ENCODE measurements around the gene MFSD6L.
A peak's percentile ranks its signal among the peaks of the same experiment; 100 is the strongest.

The MFSD6L gene, protein sequence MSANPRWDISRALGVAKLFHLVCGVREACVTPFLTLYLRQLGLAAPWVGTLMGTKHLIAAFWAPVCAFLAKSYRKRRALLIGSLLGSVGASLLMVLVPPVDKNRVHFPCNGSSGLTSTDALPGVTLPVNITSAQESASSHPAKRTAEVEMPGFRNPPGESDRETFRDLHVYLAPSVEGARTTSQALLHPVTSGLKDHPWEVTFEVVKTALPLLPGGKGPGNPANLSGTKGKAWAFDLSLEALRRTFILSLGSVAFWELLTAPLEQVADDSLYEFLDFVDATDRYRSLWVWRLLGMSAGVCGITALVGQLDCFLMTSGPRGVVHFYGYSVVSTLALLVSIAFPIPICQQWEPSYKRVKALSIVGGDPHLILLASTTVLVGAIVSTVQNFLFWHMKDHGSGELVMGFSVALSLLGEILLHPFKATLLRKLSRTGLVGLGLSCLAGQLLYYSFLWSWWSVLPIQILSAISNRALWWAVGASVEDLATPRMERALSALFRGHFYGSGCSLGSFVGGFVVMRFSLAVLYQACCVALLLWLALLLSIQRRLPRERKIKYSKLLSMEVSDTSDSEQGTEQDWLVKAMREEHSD

DNA sequence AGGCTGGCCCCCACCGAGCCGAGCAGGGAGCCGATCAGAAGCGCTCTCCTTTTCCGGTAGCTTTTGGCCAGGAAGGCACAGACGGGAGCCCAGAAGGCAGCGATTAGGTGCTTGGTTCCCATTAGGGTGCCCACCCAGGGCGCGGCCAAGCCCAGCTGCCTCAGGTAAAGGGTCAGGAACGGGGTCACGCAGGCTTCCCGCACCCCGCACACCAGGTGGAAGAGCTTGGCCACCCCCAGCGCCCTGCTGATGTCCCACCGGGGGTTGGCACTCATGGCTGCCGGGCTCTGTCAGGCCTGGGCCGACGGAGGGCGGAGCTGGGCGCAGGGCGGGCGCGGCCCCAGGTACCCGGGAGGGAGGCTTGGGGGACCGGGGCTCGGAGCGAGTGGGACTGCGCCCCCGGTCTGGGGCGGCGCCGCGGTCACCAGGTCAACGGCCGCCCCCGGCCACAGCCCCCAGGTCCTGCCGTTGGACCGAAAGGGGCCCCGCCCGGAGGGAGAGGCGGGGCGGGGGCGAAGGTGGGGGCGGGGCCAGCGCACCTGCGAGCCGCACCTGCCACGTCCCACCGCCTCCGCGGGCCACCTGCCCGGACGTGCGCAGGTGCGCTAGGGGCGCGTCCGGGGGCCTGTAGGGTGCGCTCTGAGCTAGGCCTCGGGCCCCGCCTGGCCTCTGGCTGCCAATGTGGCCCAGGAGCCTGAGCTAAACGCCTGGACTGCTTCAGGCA is at the start of gene MFSD6L:
TSS of gene MFSD6L (minus strand) at position 520 of the 724 bp plus-strand sequence. CDS start at position 275, 245 bp downstream.
- peaks cover 22 to 23% of the 10 kb centered on the region in 2 experiments for H3K4me1 ChIP-seq (ENCODE audit: control insufficient read depth in 1 of 2, insufficient read depth in 1 of 2, low read depth in 1 of 2, low read length in 1 of 2)
- H3K27me3 ChIP-seq, result peaks cover 5% of the 10 kb centered on the region
- no peak within 1 kb of the TSS for H3K27ac ChIP-seq
- H3K9me3 ChIP-seq, result no peaks in the 10 kb centered on the region
- peaks cover 58% of the 10 kb centered on the region for H3K36me3 ChIP-seq
- no peak for TF ChIP-seq CTCF (IDR thresholded peaks at IDR 0.05)
- no peak within 1 kb of the TSS for H3K4me3 ChIP-seq (ENCODE audit: low read depth in 1 of 2, low read length in 1 of 2)

DNA sequence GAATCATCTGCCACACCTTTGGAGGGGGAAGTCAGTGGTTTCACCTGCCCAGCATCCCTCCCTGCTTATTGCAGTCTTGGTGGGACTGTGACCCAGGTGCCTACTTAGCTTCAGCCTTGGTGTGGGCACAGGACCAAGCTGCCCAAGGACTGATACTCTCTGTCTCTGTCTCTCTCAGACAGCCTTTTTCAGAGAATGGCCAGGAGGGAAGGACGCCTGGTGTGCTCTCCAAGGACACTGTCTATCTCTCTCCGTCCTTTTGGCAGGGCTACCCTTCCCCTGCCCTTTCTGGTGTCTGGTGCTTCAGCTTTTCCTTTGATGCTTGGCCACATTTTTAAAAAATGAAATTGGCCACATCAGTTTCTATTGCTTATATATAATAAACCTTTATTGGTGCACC is 48.7 kb upstream of the MFSD6L start:
- no peak for TF ChIP-seq CTCF (IDR thresholded peaks at IDR 0.05)
- Histone ChIP-seq H3K4me1 (ENCODE audit: control insufficient read depth in 1 of 2, insufficient read depth in 1 of 2, low read depth in 1 of 2, low read length in 1 of 2) (peaks cover 7 to 11% of the 10 kb centered on the region in 2 experiments), H3K27ac (no peak overlapping the region), H3K9me3 (no peaks in the 10 kb centered on the region), H3K36me3 (peaks cover 53% of the 10 kb centered on the region), H3K27me3 (no peaks in the 10 kb centered on the region), H3K4me3 (ENCODE audit: low read depth in 1 of 2, low read length in 1 of 2) (no peak overlapping the region)

GRCh38 chr17:8846768-8847211 is 47.6 kb upstream of the MFSD6L start:
- no peaks in the 10 kb centered on the region for H3K27me3 ChIP-seq
- no peak for TF ChIP-seq CTCF (IDR thresholded peaks at IDR 0.05)
- H3K4me3 ChIP-seq (ENCODE audit: low read depth in 1 of 2, low read length in 1 of 2), result no peak overlapping the region
- H3K4me1 ChIP-seq (ENCODE audit: control insufficient read depth in 1 of 2, insufficient read depth in 1 of 2, low read depth in 1 of 2, low read length in 1 of 2), result peaks cover 14 to 21% of the 10 kb centered on the region in 2 experiments
- H3K36me3 ChIP-seq, result peaks cover 49% of the 10 kb centered on the region
- H3K9me3 ChIP-seq, result no peaks in the 10 kb centered on the region
- no peak overlapping the region for H3K27ac ChIP-seq

GRCh38 chr17:8844229-8845218 is 45.4 kb upstream of the MFSD6L start:
- Histone ChIP-seq H3K27ac (no peak overlapping the region), H3K9me3 (no peaks in the 10 kb centered on the region), H3K4me1 (ENCODE audit: control insufficient read depth in 1 of 2, insufficient read depth in 1 of 2, low read depth in 1 of 2, low read length in 1 of 2) (peaks cover 14 to 19% of the 10 kb centered on the region in 2 experiments), H3K36me3 (peaks cover 49% of the 10 kb centered on the region), H3K27me3 (no peaks in the 10 kb centered on the region), H3K4me3 (ENCODE audit: low read depth in 1 of 2, low read length in 1 of 2) (no peak overlapping the region)
- TF ChIP-seq CTCF (IDR thresholded peaks at IDR 0.05), result no peak

DNA sequence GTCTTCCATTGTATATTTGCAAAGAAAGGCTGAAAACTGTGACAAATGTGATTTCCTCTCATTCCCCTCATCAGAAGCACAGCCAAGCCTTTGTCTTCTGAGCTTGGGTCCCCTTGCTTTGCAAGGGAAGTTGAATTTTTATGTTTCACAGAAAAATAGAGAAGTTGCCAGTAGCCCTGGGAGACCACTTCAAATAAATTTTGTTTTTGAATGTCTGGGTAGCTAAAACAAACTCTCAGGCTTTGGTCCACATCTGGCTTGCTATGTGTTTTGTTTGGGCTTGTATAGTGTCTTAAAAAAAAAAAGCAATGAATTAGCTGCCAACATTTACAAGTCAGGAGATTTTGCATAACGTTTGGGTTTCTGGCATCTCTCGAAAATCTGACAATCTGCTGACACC is 44.2 kb upstream of the MFSD6L start:
- no peak for TF ChIP-seq CTCF (IDR thresholded peaks at IDR 0.05)
- H3K27ac ChIP-seq, result peak overlapping the region; percentile 23

More for the DNA sequence above, 44.2 kb upstream of the MFSD6L start:
- no peaks in the 10 kb centered on the region for H3K9me3 ChIP-seq
- H3K4me3 ChIP-seq (ENCODE audit: low read depth in 1 of 2, low read length in 1 of 2), result no peak overlapping the region
- peaks cover 14 to 17% of the 10 kb centered on the region in 2 experiments for H3K4me1 ChIP-seq (ENCODE audit: control insufficient read depth in 1 of 2, insufficient read depth in 1 of 2, low read depth in 1 of 2, low read length in 1 of 2)
- H3K36me3 ChIP-seq, result peaks cover 49% of the 10 kb centered on the region
- no peaks in the 10 kb centered on the region for H3K27me3 ChIP-seq
